Sigmoid colon (tissue), 7 donors: ENCODE data around the gene MRPL42. TPM values are rescaled to one million over a fixed set of nuclear protein-coding genes. Genes with fewer than 3 reads are reported as not detected.
A peak's percentile ranks its signal among the peaks of the same experiment; 100 is the strongest.

Experiments used
- DNase-seq: peaks from one replicate; pipeline ENCODE4 v3.0.0-alpha.2; 2019
- H3K27ac ChIP-seq, 4 donors: fragments of 200-600 bp; sonication (generic); one replicate each; pipeline ENCODE4 v1.5.1; 2016 to 2019; ENCODE audit warnings: mild to moderate bottlenecking in 1 of 4
- H3K27me3 ChIP-seq, 3 donors: fragments of 200-600 bp; sonication (generic); one replicate each; pipeline ENCODE4 v1.5.1; 2019; ENCODE audit warnings: mild to moderate bottlenecking in 1 of 3
- H3K36me3 ChIP-seq, 4 donors: fragments of 200-600 bp; sonication (generic); one replicate each; pipeline ENCODE4 v1.5.1; 2016 to 2019
- H3K4me1 ChIP-seq, 4 donors: fragments of 200-600 bp; sonication (generic); one replicate each; pipeline ENCODE4 v1.5.1; 2017 to 2019
- H3K4me3 ChIP-seq, 4 donors: fragments of 200-600 bp; sonication (generic); one replicate each; pipeline ENCODE4 v1.5.1; 2017 to 2019; ENCODE audit warnings: mild to moderate bottlenecking in 2 of 4, moderate library complexity in 1 of 4
- H3K9me3 ChIP-seq, 4 donors: fragments of 200-600 bp in 3 of 4; sonication (generic) in 3 of 4; one replicate each; pipeline versions ENCODE4 v1.5.1 to v1.6.1; 2013 to 2019
- CTCF ChIP-seq, 4 experiments: fragments of 450-650 bp in 3 of 4; fragments of 200-600 bp in 1 of 4; IDR thresholded peaks; one replicate each; pipeline ENCODE4 v1.5.1; 2016 to 2019; ENCODE audit warnings: antibody characterized with exemption in 4 of 4, mild to moderate bottlenecking in 3 of 4, moderate library complexity in 2 of 4
- EP300 ChIP-seq, 4 donors: sonication (generic); formaldehyde crosslinking; IDR thresholded peaks; one replicate each; pipeline ENCODE4 v1.6.1; 2017; ENCODE audit warnings: antibody characterized with exemption in 4 of 4
- POLR2A ChIP-seq, 2 donors: fragments of 450-650 bp; IDR thresholded peaks; one replicate each; pipeline ENCODE4 v1.6.1; 2016; ENCODE audit warnings: antibody characterized with exemption in 2 of 2, mild to moderate bottlenecking in 2 of 2, moderate library complexity in 2 of 2
- POLR2AphosphoS5 ChIP-seq, 4 donors: sonication (generic); formaldehyde crosslinking; IDR thresholded peaks; one replicate each; pipeline ENCODE4 v1.6.1; 2017; ENCODE audit warnings: antibody characterized with exemption in 4 of 4
- WGBS, 2 donors: extraction: QIAGEN DNeasy Blood & Tissue Kit; methylation state at CpG; one replicate each; pipeline ENCODE4 v1.1.7; 2013; 5-methylcytosine and 5-hydroxymethylcytosine counted together
- intact Hi-C: fragments of 100-400 bp; cut with DNase I; formaldehyde crosslinking; loops from one replicate; pipeline ENCODE4 v1.15.1; 2023
- polyA plus RNA-seq, 3 donors: library from polyadenylated mRNA; stranded (reverse); fragments of 200-250 nt; gene quantifications; one replicate each; pipeline ENCODE4 v1.2.3, GENCODE V29; 2013
- total RNA-seq, 4 donors: library from RNA; depleted of rRNA; stranded (reverse); fragments of >200 nt; gene quantifications; one replicate each; pipeline ENCODE4 v1.1.0, GENCODE V29; 2016
- donor health status: healthy with polysubstance abuse.
- donor health status: Bipolar disorder and iron deficiency.
- donor health status: healthy.

Gene MRPL42
- total and polyA plus RNA-seq, 7 donors = 37.9 to 79.5 (median 48.1) TPM

- H3K27ac ChIP-seq = no peak overlapping the region
Observed at GRCh38 chr12:93500201-93500600, 32.9 kb downstream of the MRPL42 start.

GRCh38 chr12:93500667-93501066 is 33.4 kb downstream of the MRPL42 start:
- no peak for DNase-seq
- Histone ChIP-seq H3K27me3 (no peaks in the 10 kb centered on the region), H3K36me3 (peaks cover 0 to 28% (median 0%) of the 10 kb centered on the region in 4 donors), H3K27ac (no peak overlapping the region), H3K4me1 (no peaks in the 10 kb centered on the region), H3K9me3 (no peaks in the 10 kb centered on the region), H3K4me3 (no peak overlapping the region)
- WGBS, 2 donors = 64 to 77% methylated on average over 2 of the region's 2 CpGs
- intact Hi-C loops = loop anchor here (10.0 kb wide), 2 partner anchors 264 to 344 kb away; no protein-coding TSS in a partner anchor
- no peak for TF ChIP-seq POLR2AphosphoS5 (IDR thresholded peaks at IDR 0.05)
- TF ChIP-seq CTCF (IDR thresholded peaks at IDR 0.05) = no peak
- TF ChIP-seq EP300 (IDR thresholded peaks at IDR 0.05) = no peak
- TF ChIP-seq POLR2A (IDR thresholded peaks at IDR 0.05) = no peak

More at GRCh38 chr12:93500201-93500600, 32.9 kb downstream of the MRPL42 start:
- H3K9me3 ChIP-seq = no peaks in the 10 kb centered on the region
- TF ChIP-seq POLR2A (IDR thresholded peaks at IDR 0.05) = no peak
- no peak for TF ChIP-seq CTCF (IDR thresholded peaks at IDR 0.05)
- no peak for TF ChIP-seq POLR2AphosphoS5 (IDR thresholded peaks at IDR 0.05)
- TF ChIP-seq EP300 (IDR thresholded peaks at IDR 0.05) = no peak
- no peak for DNase-seq
- H3K36me3 ChIP-seq = peaks cover 0 to 33% (median 0%) of the 10 kb centered on the region in 4 donors
- H3K4me3 ChIP-seq = no peak overlapping the region
- WGBS, 2 donors = 95% methylated on average over 1 of the region's 1 CpG
- intact Hi-C loops = loop anchor here (10.0 kb wide), 2 partner anchors 265 to 345 kb away; no protein-coding TSS in a partner anchor
- H3K27me3 ChIP-seq = no peaks in the 10 kb centered on the region
- no peaks in the 10 kb centered on the region for H3K4me1 ChIP-seq

- Histone ChIP-seq H3K9me3 (no peaks in the 10 kb centered on the region), H3K4me3 (no peak overlapping the region), H3K4me1 (no peaks in the 10 kb centered on the region), H3K27me3 (no peaks in the 10 kb centered on the region), H3K36me3 (peaks cover 0 to 17% (median 0%) of the 10 kb centered on the region in 4 donors), H3K27ac (no peak overlapping the region)
- no peak for DNase-seq
- TF ChIP-seq CTCF (IDR thresholded peaks at IDR 0.05) (peak; percentile 48 to 78 (median 74)), EP300 (IDR thresholded peaks at IDR 0.05) (no peak), POLR2AphosphoS5 (IDR thresholded peaks at IDR 0.05) (no peak), POLR2A (IDR thresholded peaks at IDR 0.05) (no peak)
- intact Hi-C loops = loop anchor here (2.0 to 10.0 kb wide), 3 partner anchors 62 to 342 kb away; no protein-coding TSS in a partner anchor
- 80% methylated on average over 11 of the region's 11 CpGs for WGBS, 2 donors
Observed at GRCh38 chr12:93502802-93503623, 35.7 kb downstream of the MRPL42 start.

DNA sequence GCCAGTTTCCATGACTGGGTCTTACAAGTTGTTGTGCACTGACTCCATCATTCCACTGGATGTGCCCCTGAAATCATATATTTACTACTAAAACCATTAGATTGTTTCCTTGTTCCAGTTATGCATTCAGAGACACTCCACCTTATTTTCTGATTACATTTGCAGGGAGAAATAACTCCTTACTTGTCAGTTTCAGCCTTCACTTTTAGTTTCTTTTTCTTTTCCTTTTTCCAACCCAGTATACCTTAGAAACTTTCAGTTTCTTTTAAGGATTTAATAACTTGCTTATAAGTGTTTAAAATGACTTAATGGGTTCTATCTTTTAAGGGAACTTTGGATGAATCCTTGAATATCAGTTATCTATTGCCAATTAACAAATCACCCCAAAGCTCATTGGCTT is 39.9 kb downstream of the MRPL42 start:
- no peak for DNase-seq
- TF ChIP-seq CTCF (IDR thresholded peaks at IDR 0.05) (no peak), POLR2A (IDR thresholded peaks at IDR 0.05) (no peak), EP300 (IDR thresholded peaks at IDR 0.05) (no peak), POLR2AphosphoS5 (IDR thresholded peaks at IDR 0.05) (no peak)
- no peak overlapping the region for H3K27ac ChIP-seq
- no peaks in the 10 kb centered on the region for H3K27me3 ChIP-seq
- intact Hi-C loops = loop anchor here (10.0 kb wide), 2 partner anchors 258 to 338 kb away; no protein-coding TSS in a partner anchor
- H3K4me3 ChIP-seq = no peak overlapping the region
- H3K4me1 ChIP-seq = no peaks in the 10 kb centered on the region
- no peaks in the 10 kb centered on the region for H3K9me3 ChIP-seq
- H3K36me3 ChIP-seq = no peaks in the 10 kb centered on the region
